C4-2B (cell line): ENCODE measurements around the gene ABCC6.

Experiments used
- ZFX ChIP-seq: fragments of 450-650 bp; IDR thresholded peaks from 2 replicates; pipeline ENCODE4 v1.6.1; 2017
- TF ChIP-seq, protein P1 (sequence below): fragments of 450-650 bp; conservative IDR thresholded peaks from 2 replicates; pipeline ENCODE4 v1.5.1; 2017; ENCODE audit warnings: mild to moderate bottlenecking

GRCh38 chr16:16107839-16108238 is 115.5 kb downstream of the ABCC6 start:
- TF ChIP-seq, protein P1, sequence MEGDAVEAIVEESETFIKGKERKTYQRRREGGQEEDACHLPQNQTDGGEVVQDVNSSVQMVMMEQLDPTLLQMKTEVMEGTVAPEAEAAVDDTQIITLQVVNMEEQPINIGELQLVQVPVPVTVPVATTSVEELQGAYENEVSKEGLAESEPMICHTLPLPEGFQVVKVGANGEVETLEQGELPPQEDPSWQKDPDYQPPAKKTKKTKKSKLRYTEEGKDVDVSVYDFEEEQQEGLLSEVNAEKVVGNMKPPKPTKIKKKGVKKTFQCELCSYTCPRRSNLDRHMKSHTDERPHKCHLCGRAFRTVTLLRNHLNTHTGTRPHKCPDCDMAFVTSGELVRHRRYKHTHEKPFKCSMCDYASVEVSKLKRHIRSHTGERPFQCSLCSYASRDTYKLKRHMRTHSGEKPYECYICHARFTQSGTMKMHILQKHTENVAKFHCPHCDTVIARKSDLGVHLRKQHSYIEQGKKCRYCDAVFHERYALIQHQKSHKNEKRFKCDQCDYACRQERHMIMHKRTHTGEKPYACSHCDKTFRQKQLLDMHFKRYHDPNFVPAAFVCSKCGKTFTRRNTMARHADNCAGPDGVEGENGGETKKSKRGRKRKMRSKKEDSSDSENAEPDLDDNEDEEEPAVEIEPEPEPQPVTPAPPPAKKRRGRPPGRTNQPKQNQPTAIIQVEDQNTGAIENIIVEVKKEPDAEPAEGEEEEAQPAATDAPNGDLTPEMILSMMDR, result no peak
- no peak for TF ChIP-seq ZFX
